SU-DHL-6 (cell line): ENCODE measurements around the gene PTPRK.

ENCODE experiments used
- H2AFZ ChIP-seq: fragments of 200-600 bp; sonication (generic); 2 replicates; pipeline ENCODE4 v1.6.1; 2014; ENCODE audit warnings: low read depth, mild to moderate bottlenecking, moderate library complexity, mixed read lengths, antibody characterized with exemption, low read length; ENCODE audit not compliant: severe bottlenecking
- H3F3A ChIP-seq: fragments of 200-600 bp; shearing (Covaris generic); 2 replicates; pipeline ENCODE4 v1.6.0; 2016; ENCODE audit warnings: antibody characterized with exemption, mild to moderate bottlenecking; ENCODE audit not compliant: insufficient read depth
- H3K27ac ChIP-seq: fragments of 200-600 bp; sonication (generic); 2 replicates; pipeline ENCODE4 v1.5.1; 2016; ENCODE audit warnings: low read depth, mild to moderate bottlenecking, low read length, moderate library complexity, mixed read lengths
- H3K27me3 ChIP-seq: fragments of 200-600 bp; sonication (generic), shearing (Covaris generic); 2 replicates; pipeline ENCODE4 v1.6.0; 2014; ENCODE audit warnings: mild to moderate bottlenecking, low read length
- H3K36me3 ChIP-seq: fragments of 200-600 bp; sonication (generic); 2 replicates; pipeline ENCODE4 v1.6.1; 2014; ENCODE audit warnings: mild to moderate bottlenecking, low read length, mixed read lengths
- H3K4me2 ChIP-seq: fragments of 300-600, 200-600 bp; shearing (Covaris generic), sonication (generic); 2 replicates; pipeline ENCODE4 v1.6.0; 2014; ENCODE audit warnings: low read length, low read depth, mild to moderate bottlenecking; ENCODE audit not compliant: poor library complexity, severe bottlenecking
- H3K4me3 ChIP-seq: fragments of 200-600 bp; sonication (generic); 2 replicates; pipeline ENCODE4 v1.5.1; 2014; ENCODE audit warnings: antibody characterized with exemption, low read length, mild to moderate bottlenecking, mixed read lengths; ENCODE audit not compliant: insufficient read depth, poor library complexity, severe bottlenecking
- H3K79me2 ChIP-seq: fragments of 200-600 bp; sonication (generic); 2 replicates; pipeline ENCODE4 v1.6.1; 2014; ENCODE audit warnings: mild to moderate bottlenecking, low read length, moderate library complexity; ENCODE audit not compliant: insufficient read depth
- H3K9ac ChIP-seq: fragments of 200-600 bp; sonication (generic); 2 replicates; pipeline ENCODE4 v1.7.0; 2014; ENCODE audit warnings: mild to moderate bottlenecking, low read length
- H3K9me2 ChIP-seq: fragments of 200-600 bp; sonication (generic); replicated peaks from 2 replicates; pipeline ENCODE4 v1.6.1; 2014; ENCODE audit warnings: low read length; ENCODE audit not compliant: insufficient read depth
- H3K9me3 ChIP-seq: fragments of 200-600 bp; sonication (generic); 2 replicates; pipeline ENCODE4 v1.6.1; 2014; ENCODE audit warnings: low read length, mixed read lengths; ENCODE audit not compliant: insufficient read depth
- H4K20me1 ChIP-seq: fragments of 200-600 bp; sonication (generic); 2 replicates; pipeline ENCODE4 v1.6.1; 2014; ENCODE audit warnings: low read depth, mild to moderate bottlenecking, antibody characterized with exemption, low read length, moderate library complexity, mixed read lengths
- EZH2phosphoT487 ChIP-seq: fragments of 200-600 bp; sonication (generic), shearing (Covaris generic); conservative IDR thresholded peaks from 2 replicates; pipeline ENCODE4 v1.6.1; 2018; ENCODE audit warnings: mild to moderate bottlenecking, antibody characterized with exemption, low read length, moderate library complexity, mixed read lengths
- TF ChIP-seq, protein P1 (sequence below): fragments of 200-600 bp; sonication (generic); IDR thresholded peaks from one replicate; pipeline ENCODE4 v1.5.1; 2017; ENCODE audit warnings: antibody characterized with exemption, mild to moderate bottlenecking, low read length, moderate library complexity; ENCODE audit not compliant: insufficient read depth, poor library complexity, severe bottlenecking

PTPRK gene

GRCh38 chr6:128028183-128028582 lies 492.2 kb downstream of the PTPRK start:
- TF ChIP-seq EZH2phosphoT487: no peak
- TF ChIP-seq, protein P1, sequence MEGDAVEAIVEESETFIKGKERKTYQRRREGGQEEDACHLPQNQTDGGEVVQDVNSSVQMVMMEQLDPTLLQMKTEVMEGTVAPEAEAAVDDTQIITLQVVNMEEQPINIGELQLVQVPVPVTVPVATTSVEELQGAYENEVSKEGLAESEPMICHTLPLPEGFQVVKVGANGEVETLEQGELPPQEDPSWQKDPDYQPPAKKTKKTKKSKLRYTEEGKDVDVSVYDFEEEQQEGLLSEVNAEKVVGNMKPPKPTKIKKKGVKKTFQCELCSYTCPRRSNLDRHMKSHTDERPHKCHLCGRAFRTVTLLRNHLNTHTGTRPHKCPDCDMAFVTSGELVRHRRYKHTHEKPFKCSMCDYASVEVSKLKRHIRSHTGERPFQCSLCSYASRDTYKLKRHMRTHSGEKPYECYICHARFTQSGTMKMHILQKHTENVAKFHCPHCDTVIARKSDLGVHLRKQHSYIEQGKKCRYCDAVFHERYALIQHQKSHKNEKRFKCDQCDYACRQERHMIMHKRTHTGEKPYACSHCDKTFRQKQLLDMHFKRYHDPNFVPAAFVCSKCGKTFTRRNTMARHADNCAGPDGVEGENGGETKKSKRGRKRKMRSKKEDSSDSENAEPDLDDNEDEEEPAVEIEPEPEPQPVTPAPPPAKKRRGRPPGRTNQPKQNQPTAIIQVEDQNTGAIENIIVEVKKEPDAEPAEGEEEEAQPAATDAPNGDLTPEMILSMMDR: no peak
- H3K9me3 ChIP-seq: no peaks in the 10 kb centered on the region
- no peaks in the 10 kb centered on the region for H3K27me3 ChIP-seq
- no peaks in the 10 kb centered on the region for H3K79me2 ChIP-seq
- H2AFZ ChIP-seq: no peak overlapping the region
- H3K9me2 ChIP-seq: no peaks in the 10 kb centered on the region
- no peaks in the 10 kb centered on the region for H3K36me3 ChIP-seq
- H3F3A ChIP-seq: no peaks in the 10 kb centered on the region
- H3K4me2 ChIP-seq: no peak overlapping the region
- no peak overlapping the region for H3K9ac ChIP-seq
- no peak overlapping the region for H3K4me3 ChIP-seq
- H4K20me1 ChIP-seq: no peaks in the 10 kb centered on the region
- no peak overlapping the region for H3K27ac ChIP-seq

DNA sequence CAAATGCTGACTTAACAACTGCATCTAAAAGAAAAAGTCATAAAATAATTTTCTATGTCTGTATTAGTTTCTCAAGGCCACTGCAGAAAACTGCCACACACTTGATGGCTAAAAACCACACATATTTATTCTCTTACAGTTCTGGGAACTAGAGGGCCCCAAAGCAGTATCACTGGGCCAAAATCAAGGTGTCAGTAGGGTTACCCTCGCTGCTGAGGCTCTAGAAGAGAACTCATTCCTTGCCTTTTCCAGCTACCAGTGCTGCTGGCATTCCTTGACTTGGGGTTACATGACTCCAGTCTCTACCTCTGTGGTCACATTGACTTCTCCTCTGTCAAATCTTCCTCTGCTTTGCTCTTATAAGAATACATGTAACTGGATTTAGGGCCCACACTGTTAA lies 494.9 kb downstream of the PTPRK start:
- H3K27ac ChIP-seq: no peak overlapping the region
- no peaks in the 10 kb centered on the region for H3K27me3 ChIP-seq
- no peak overlapping the region for H2AFZ ChIP-seq
- H3K9me2 ChIP-seq: no peaks in the 10 kb centered on the region
- H3K36me3 ChIP-seq: no peaks in the 10 kb centered on the region
- H3K9ac ChIP-seq: no peak overlapping the region
- no peaks in the 10 kb centered on the region for H4K20me1 ChIP-seq
- no peaks in the 10 kb centered on the region for H3K9me3 ChIP-seq
- H3K4me3 ChIP-seq: no peak overlapping the region
- no peaks in the 10 kb centered on the region for H3K79me2 ChIP-seq
- H3K4me2 ChIP-seq: no peak overlapping the region
- no peak for TF ChIP-seq EZH2phosphoT487
- TF ChIP-seq, protein P1: no peak
- no peaks in the 10 kb centered on the region for H3F3A ChIP-seq

GRCh38 chr6:128024969-128025368 lies 495.4 kb downstream of the PTPRK start:
- Histone ChIP-seq H3K27ac (no peak overlapping the region), H3K4me3 (no peak overlapping the region), H4K20me1 (no peaks in the 10 kb centered on the region), H2AFZ (no peak overlapping the region), H3K9me3 (no peaks in the 10 kb centered on the region), H3K79me2 (no peaks in the 10 kb centered on the region), H3K36me3 (no peaks in the 10 kb centered on the region), H3K4me2 (no peak overlapping the region), H3K27me3 (no peaks in the 10 kb centered on the region), H3K9me2 (no peaks in the 10 kb centered on the region), H3K9ac (no peak overlapping the region), H3F3A (no peaks in the 10 kb centered on the region)
- no peak for TF ChIP-seq EZH2phosphoT487
- TF ChIP-seq, protein P1: no peak
